DOHH2 (cell line): ENCODE data around the gene TEX19.

ENCODE experiments used
- H3F3A ChIP-seq: fragments of 200-600 bp; sonication (generic), shearing (Covaris generic); 2 replicates; pipeline ENCODE4 v1.6.0; 2016; ENCODE audit warnings: antibody characterized with exemption, mild to moderate bottlenecking; ENCODE audit not compliant: control insufficient read depth, insufficient read depth
- H3K27ac ChIP-seq: fragments of 200-600 bp; sonication (generic); 2 replicates; pipeline ENCODE4 v1.5.1; 2014; ENCODE audit warnings: low read depth, mild to moderate bottlenecking, low read length, moderate library complexity
- H3K27me3 ChIP-seq: fragments of 200-600 bp; sonication (generic); 2 replicates; pipeline ENCODE4 v1.6.1; 2014; ENCODE audit warnings: mild to moderate bottlenecking, low read length, mixed read lengths; ENCODE audit not compliant: control insufficient read depth
- H3K36me3 ChIP-seq: fragments of 200-600 bp; sonication (generic); 2 replicates; pipeline ENCODE4 v1.6.1; 2014; ENCODE audit warnings: mild to moderate bottlenecking, low read length, moderate library complexity, mixed read lengths; ENCODE audit not compliant: control insufficient read depth
- H3K4me1 ChIP-seq: fragments of 200-600 bp; sonication (generic); 2 replicates; pipeline ENCODE4 v1.6.1; 2014; ENCODE audit warnings: mild to moderate bottlenecking, low read length, mixed read lengths; ENCODE audit not compliant: control insufficient read depth
- H3K4me2 ChIP-seq: fragments of 200-600 bp; sonication (generic); 2 replicates; pipeline ENCODE4 v1.6.0; 2014; ENCODE audit warnings: mild to moderate bottlenecking, low read length, moderate library complexity
- H3K4me3 ChIP-seq: fragments of 200-600 bp; sonication (generic); 2 replicates; pipeline ENCODE4 v1.5.1; 2014; ENCODE audit warnings: mild to moderate bottlenecking, low read length, mixed read lengths
- H3K79me2 ChIP-seq: fragments of 200-600 bp; sonication (generic); 2 replicates; pipeline ENCODE4 v1.6.1; 2014; ENCODE audit warnings: mild to moderate bottlenecking, low read length, mixed read lengths; ENCODE audit not compliant: control insufficient read depth
- H3K9me2 ChIP-seq: fragments of 200-600 bp; sonication (generic); replicated peaks from 2 replicates; pipeline ENCODE4 v1.6.1; 2014; ENCODE audit warnings: mild to moderate bottlenecking, low read length, mixed read lengths; ENCODE audit not compliant: control insufficient read depth
- H3K9me3 ChIP-seq: fragments of 200-600 bp; sonication (generic); 2 replicates; pipeline ENCODE4 v1.6.1; 2014; ENCODE audit warnings: antibody characterized with exemption, low read length, mixed read lengths; ENCODE audit not compliant: control insufficient read depth, insufficient read depth
- H4K20me1 ChIP-seq: fragments of 200-600 bp; sonication (generic); 2 replicates; pipeline ENCODE4 v1.6.0; 2014; ENCODE audit warnings: low read depth, mild to moderate bottlenecking, antibody characterized with exemption, low read length, moderate library complexity; ENCODE audit not compliant: control insufficient read depth, insufficient read depth
- CTCF ChIP-seq: fragments of 200-600 bp; sonication (generic); IDR thresholded peaks from one replicate; pipeline ENCODE4 v1.5.1; 2014; ENCODE audit warnings: antibody characterized with exemption, mild to moderate bottlenecking, low read depth, low read length; ENCODE audit not compliant: poor library complexity, severe bottlenecking
- EZH2phosphoT487 ChIP-seq: fragments of 200-600 bp; sonication (generic); IDR thresholded peaks from 2 replicates; pipeline ENCODE4 v1.6.1; 2017; ENCODE audit warnings: borderline replicate concordance, mild to moderate bottlenecking, antibody characterized with exemption, low read length, moderate library complexity, mixed read lengths

Gene TEX19

GRCh38 chr17:82334622-82335394 is 24.2 kb upstream of the TEX19 start:
- H3K4me2 ChIP-seq: peak overlapping the region; percentile 61
- TF ChIP-seq EZH2phosphoT487 (no peak), CTCF (no peak)
- H3K79me2 ChIP-seq: no peaks in the 10 kb centered on the region
- peaks cover 4% of the 10 kb centered on the region for H3F3A ChIP-seq
- no peaks in the 10 kb centered on the region for H3K9me3 ChIP-seq
- H3K4me1 ChIP-seq: peaks cover 28% of the 10 kb centered on the region
- H3K36me3 ChIP-seq: no peaks in the 10 kb centered on the region
- H3K27ac ChIP-seq: no peak overlapping the region
- H4K20me1 ChIP-seq: no peaks in the 10 kb centered on the region
- peaks cover 78% of the 10 kb centered on the region for H3K27me3 ChIP-seq
- H3K9me2 ChIP-seq: no peaks in the 10 kb centered on the region
- peak overlapping the region; percentile 49 for H3K4me3 ChIP-seq

- H3K27me3 ChIP-seq: peaks cover 39% of the 10 kb centered on the region
- H3F3A ChIP-seq: peaks cover 4% of the 10 kb centered on the region
- H3K36me3 ChIP-seq: no peaks in the 10 kb centered on the region
- peaks cover 21% of the 10 kb centered on the region for H3K4me1 ChIP-seq
- TF ChIP-seq EZH2phosphoT487 (no peak), CTCF (no peak)
- H3K27ac ChIP-seq: no peak overlapping the region
- no peak overlapping the region for H3K4me2 ChIP-seq
- H3K9me2 ChIP-seq: no peaks in the 10 kb centered on the region
- H3K4me3 ChIP-seq: no peak overlapping the region
- H3K9me3 ChIP-seq: no peaks in the 10 kb centered on the region
- no peaks in the 10 kb centered on the region for H3K79me2 ChIP-seq
- H4K20me1 ChIP-seq: no peaks in the 10 kb centered on the region
These were observed 20.0 kb upstream of the TEX19 start for GRCh38 chr17:82338858-82339633.

- TF ChIP-seq CTCF (no peak), EZH2phosphoT487 (no peak)
- no peak overlapping the region for H3K4me2 ChIP-seq
- no peaks in the 10 kb centered on the region for H3K36me3 ChIP-seq
- H3F3A ChIP-seq: peaks cover 4% of the 10 kb centered on the region
- H3K9me3 ChIP-seq: no peaks in the 10 kb centered on the region
- H3K27ac ChIP-seq: no peak overlapping the region
- H3K4me1 ChIP-seq: peaks cover 16% of the 10 kb centered on the region
- no peaks in the 10 kb centered on the region for H3K9me2 ChIP-seq
- H3K79me2 ChIP-seq: no peaks in the 10 kb centered on the region
- no peaks in the 10 kb centered on the region for H4K20me1 ChIP-seq
- H3K4me3 ChIP-seq: no peak overlapping the region
- peaks cover 30% of the 10 kb centered on the region for H3K27me3 ChIP-seq
These were observed 19.1 kb upstream of the TEX19 start for GRCh38 chr17:82339634-82340580.
